ENCODE results near the gene BLVRB.

DNA sequence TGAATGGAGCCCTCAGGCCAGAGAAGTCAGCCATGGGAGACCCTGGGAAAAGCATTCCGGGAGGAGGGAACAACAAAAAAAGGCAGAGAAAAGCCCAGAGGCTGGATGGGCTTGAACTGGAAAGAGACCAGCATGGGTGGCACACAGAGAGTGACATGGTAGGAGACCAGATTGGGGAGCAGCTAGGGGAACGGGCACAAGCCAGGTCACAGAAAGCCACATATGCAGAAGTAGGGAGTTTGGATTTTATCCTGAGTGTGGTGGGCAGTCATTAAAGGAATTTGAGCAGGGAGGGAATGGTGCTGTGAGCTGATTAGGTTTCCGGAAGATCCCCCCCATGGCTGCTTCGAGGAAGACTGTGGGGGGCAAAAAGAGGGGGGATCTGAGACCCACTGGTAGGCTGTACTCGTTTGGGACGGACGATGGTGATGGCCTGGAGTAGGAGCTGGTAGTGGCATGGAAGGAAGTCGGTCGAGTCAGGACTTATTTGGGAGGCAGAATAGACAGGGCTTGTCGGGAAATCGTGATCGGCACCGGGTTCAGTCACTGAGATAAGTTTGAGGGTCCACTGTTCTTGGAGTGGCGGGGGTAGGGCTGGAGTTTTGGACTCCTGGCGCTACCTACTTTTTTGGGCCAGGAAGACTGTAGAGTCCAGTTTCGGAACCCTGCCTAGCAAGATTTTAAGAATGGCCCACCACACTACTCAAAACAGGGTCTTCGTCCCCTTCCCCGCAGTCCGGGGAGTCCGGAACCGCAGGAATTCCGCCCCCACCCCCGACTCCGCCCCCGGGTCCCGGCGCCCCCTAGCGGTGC lies 40.7 kb downstream of the BLVRB start:
- TF ChIP-seq POLR2AphosphoS5 (IDR thresholded peaks at IDR 0.05; ENCODE audit: borderline replicate concordance, low read depth, low read length): no peak
- no peak for TF ChIP-seq EZH2 (IDR thresholded peaks at IDR 0.05)
- no peak for TF ChIP-seq FOXP2 (optimal IDR thresholded peaks at IDR 0.05; ENCODE audit: control extremely low read depth, extremely low read length, insufficient read depth)

Measured in SK-N-MC (cell line).